HL-60 (cell line): ENCODE results near the gene FERMT2.

Experiments used
- DNase-seq, 2 experiments: peaks; one replicate each; pipeline ENCODE4 v3.0.0-alpha.2; 2010 to 2020; ENCODE audit warnings: low read depth in 1 of 2, low spot score in 1 of 2
- H3K27ac ChIP-seq: fragments of 250-450 bp; sonication (Bioruptor Pico); replicated peaks from 2 replicates; pipeline ENCODE4 v1.5.1; 2020; ENCODE audit warnings: mild to moderate bottlenecking, moderate library complexity
- H3K27me3 ChIP-seq: fragments of 250-450 bp; sonication (Bioruptor Pico); 2 replicates; pipeline ENCODE4 v1.5.1; 2021; ENCODE audit warnings: mild to moderate bottlenecking, moderate library complexity; ENCODE audit not compliant: insufficient read depth, poor library complexity, severe bottlenecking
- H3K4me3 ChIP-seq: replicated peaks from 2 replicates; pipeline ENCODE4 v1.5.1; 2011; ENCODE audit warnings: mild to moderate bottlenecking, control low read depth, low read length; ENCODE audit not compliant: insufficient read depth
- CTCF ChIP-seq: IDR thresholded peaks from one replicate; pipeline ENCODE4 v1.5.1; 2011; ENCODE audit warnings: low read length, control low read depth, inconsistent platforms; ENCODE audit not compliant: insufficient read depth
- GABPA ChIP-seq: IDR thresholded peaks from 2 replicates; pipeline ENCODE4 v1.6.1; 2012; ENCODE audit warnings: low read depth
- POLR2AphosphoS5 ChIP-seq: IDR thresholded peaks from 2 replicates; pipeline ENCODE4 v1.6.1; 2012; ENCODE audit warnings: low read depth
- REST ChIP-seq: IDR thresholded peaks from 2 replicates; pipeline ENCODE4 v1.6.1; 2012; ENCODE audit warnings: low read depth; ENCODE audit not compliant: insufficient replicate concordance
- SPI1 ChIP-seq: IDR thresholded peaks from 2 replicates; pipeline ENCODE4 v1.6.1; 2012; ENCODE audit warnings: low read depth, mild to moderate bottlenecking, borderline replicate concordance

FERMT2 gene

GRCh38 chr14:52852810-52853521, 97.9 kb downstream of the FERMT2 start:
- no peak overlapping the region for H3K4me3 ChIP-seq
- no peak overlapping the region for H3K27ac ChIP-seq
- H3K27me3 ChIP-seq, result no peaks in the 10 kb centered on the region
- TF ChIP-seq REST, result no peak
- no peak for TF ChIP-seq GABPA
- TF ChIP-seq SPI1, result no peak
- DNase-seq, result no peak

- TF ChIP-seq POLR2AphosphoS5 (no peak), GABPA (no peak), REST (no peak), SPI1 (no peak), CTCF (no peak)
- no peak for DNase-seq
- Histone ChIP-seq H3K27ac (no peak overlapping the region), H3K27me3 (no peaks in the 10 kb centered on the region), H3K4me3 (no peak overlapping the region)
Observed at GRCh38 chr14:52850451-52850909, 100.4 kb downstream of the FERMT2 start.

GRCh38 chr14:52848626-52849025, 102.2 kb downstream of the FERMT2 start:
- no peak for TF ChIP-seq GABPA
- TF ChIP-seq SPI1, result no peak
- TF ChIP-seq CTCF, result no peak
- TF ChIP-seq REST, result no peak
- no peak for TF ChIP-seq POLR2AphosphoS5

More at GRCh38 chr14:52848626-52849025, 102.2 kb downstream of the FERMT2 start:
- Histone ChIP-seq H3K4me3 (no peak overlapping the region), H3K27ac (no peak overlapping the region), H3K27me3 (no peaks in the 10 kb centered on the region)
- no peak for DNase-seq
